Midbrain (tissue), 1 donor: Measurements from ENCODE around the gene CHCHD2.
"Not testable (repeated sequence)": the region's sequence is repeated elsewhere in the genome, so short reads cannot be mapped to it uniquely, and the experiment has no call there.

Experiments
- DNase-seq: peaks from one replicate; lab custom pipeline; 2025; lab: John Stamatoyannopoulos, UW

The CHCHD2 gene

GRCh38 chr7:56083150-56083785 lies 23.0 kb downstream of the CHCHD2 start:
- peak; percentile 65 for DNase-seq

GRCh38 chr7:56081626-56082340 lies 24.5 kb downstream of the CHCHD2 start:
- DNase-seq = no peak

DNA sequence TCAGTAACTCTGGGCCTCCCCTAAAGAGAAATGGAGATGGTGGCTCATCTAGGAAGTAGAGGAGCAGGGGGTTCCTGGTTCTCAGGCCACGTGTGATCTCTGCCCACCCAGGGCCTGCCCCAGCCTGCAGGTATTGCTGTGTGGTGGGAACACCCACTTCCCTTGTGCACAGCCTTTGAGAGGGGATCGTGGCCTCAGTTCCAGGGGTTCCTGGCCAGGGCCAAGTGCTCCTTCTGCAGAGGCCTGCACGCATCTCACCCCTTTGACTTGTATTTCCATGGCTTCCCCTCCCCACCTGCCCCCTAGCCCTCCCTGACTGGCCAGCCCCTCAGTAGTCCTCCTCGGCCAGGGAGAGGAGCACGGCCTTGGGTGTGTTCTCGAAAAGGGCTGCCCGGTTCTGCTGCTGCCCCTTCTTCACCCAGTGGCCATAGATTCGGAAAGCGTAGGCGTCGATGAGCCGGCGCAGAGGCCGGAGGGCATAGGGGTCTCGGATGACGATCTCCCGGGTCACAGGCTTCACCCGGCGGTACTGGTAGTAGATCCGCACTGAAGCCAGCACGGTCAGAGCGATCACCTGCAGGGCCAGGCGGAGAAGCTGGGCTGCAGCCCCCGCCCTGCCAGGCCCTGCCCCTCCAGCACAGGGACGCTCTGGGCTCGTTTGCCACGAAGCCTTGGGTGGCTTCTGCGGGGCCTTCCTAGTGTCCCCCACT lies 25.4 kb downstream of the CHCHD2 start:
- not testable (repeated sequence) for DNase-seq

GRCh38 chr7:56079450-56080185 lies 26.7 kb downstream of the CHCHD2 start:
- peak; percentile 84 for DNase-seq

DNA sequence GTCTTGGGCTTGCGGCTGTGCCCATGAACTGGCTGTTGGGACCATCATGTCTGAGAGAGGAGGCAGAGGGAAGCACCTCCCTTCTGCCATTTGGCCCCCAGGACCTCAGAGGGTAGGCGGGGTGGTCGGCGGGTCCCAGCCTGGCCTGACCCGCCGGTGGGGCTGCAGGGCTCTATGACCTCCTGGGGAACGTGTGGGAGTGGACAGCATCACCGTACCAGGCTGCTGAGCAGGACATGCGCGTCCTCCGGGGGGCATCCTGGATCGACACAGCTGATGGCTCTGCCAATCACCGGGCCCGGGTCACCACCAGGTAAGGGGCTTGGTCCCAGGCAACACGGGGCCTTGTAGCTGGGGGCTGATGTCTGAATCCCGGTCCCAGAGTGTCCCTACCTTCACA lies 28.1 kb downstream of the CHCHD2 start:
- DNase-seq = no peak

GRCh38 chr7:56077681-56078080 lies 28.6 kb downstream of the CHCHD2 start:
- DNase-seq = no peak

GRCh38 chr7:56074371-56074791 lies 31.9 kb downstream of the CHCHD2 start:
- peak; percentile 78 for DNase-seq

DNA sequence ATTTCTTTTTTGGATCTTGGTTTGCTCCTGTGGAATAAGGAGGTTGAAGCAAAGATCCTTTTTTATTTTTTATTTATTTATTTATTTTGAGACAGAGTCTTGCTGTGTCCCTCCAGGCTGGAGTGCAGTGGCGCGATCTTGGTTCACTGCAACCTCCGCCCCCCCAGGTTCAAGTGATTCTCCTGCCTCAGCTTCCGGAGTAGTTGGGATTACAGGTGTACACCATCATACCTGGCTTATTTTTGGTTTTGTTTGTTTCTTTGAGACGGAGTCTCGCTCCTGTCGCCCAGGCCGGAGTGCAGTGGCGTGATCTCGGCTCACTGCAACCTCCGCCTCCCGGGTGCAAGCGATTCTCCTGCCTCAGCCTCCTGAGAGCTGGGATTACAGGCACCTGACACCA lies 39.9 kb downstream of the CHCHD2 start:
- DNase-seq = not testable (repeated sequence)

- DNase-seq = peak; percentile 94
Measured at GRCh38 chr7:56063882-56064625, 42.2 kb downstream of the CHCHD2 start, which contains the start of gene SUMF2. Gene SUMF2 (plus strand): TSS chr7:56064286. CDS start chr7:56064312, 26 bp downstream.

GRCh38 chr7:56063500-56063881 lies 42.8 kb downstream of the CHCHD2 start:
- no peak for DNase-seq

GRCh38 chr7:56062382-56062781 lies 43.9 kb downstream of the CHCHD2 start:
- DNase-seq = no peak

DNA sequence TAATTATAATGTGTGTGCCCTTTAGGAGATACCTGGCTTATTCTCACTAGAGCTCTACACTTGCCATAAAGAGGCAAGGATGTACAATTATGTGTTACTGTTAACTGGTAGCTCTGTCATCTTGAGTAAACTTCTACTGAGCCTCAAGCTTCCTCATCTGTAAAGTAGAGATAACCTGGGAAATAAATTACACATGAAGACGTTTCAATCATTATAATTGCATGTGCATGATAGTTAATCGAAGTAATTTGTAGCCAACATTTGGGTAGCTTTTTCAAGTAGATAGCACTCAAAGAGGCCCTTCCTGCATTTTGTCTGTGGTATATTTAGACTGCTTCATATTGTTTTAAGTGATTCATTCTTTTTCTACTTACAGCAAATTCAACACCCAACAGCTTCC lies 52.3 kb downstream of the CHCHD2 start:
- DNase-seq = no peak

GRCh38 chr7:56053379-56053778 lies 52.9 kb downstream of the CHCHD2 start:
- DNase-seq = no peak
